ENCODE results near the gene DNAAF8.
"Not testable (repeated sequence)": the region's sequence is repeated elsewhere in the genome, so short reads cannot be mapped to it uniquely, and the experiment has no call there.

The DNAAF8 gene

DNA sequence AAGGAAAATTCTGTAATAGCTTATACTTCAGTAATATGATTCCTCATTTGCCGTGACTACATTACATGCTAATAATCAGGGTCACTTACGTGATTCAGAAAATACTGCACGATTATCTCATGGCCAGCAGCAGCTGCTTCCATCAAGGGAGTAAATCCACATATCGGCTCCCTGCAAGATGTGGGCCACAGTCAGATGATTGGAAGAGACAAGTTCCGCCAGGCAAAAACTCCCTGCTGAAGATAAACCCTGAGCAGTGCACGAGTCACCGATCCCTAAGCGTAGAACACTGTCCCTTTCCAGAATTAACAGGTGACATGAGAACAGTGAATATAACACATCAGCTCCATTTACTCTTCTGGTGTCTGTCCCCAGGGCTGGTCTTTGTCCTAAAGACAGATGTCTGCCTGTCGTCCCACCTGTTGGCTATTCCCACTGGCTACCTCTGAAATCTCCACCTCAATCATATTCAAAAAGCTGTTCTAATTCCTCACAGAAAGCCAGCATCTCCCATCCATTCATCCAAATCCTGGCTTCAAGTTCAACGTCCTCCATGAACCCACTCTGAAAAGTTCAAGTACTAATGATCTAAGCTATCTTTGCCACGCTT lies 9.6 kb upstream of the DNAAF8 start:
- no peak for DNase-seq

DNA sequence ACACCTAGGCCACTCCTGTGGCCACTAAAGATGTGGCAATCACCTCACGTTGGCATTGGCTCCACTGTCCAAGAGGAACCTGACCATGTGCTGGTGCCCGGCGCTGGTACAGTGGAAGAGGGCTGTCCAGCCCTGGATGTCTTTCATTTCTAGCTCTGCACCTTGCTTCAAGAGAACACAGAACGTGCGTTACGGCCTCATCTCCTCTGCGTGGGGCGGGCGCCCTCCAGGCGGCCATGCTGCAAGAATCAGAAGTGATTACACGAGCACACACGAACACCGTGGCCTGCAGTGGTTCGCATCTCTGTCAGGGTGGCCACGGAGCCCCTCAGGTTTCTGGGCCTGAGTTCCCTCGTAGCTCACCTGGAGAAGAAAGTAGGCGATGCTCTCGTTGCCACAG lies 7.7 kb upstream of the DNAAF8 start:
- DNase-seq = no peak

DNA sequence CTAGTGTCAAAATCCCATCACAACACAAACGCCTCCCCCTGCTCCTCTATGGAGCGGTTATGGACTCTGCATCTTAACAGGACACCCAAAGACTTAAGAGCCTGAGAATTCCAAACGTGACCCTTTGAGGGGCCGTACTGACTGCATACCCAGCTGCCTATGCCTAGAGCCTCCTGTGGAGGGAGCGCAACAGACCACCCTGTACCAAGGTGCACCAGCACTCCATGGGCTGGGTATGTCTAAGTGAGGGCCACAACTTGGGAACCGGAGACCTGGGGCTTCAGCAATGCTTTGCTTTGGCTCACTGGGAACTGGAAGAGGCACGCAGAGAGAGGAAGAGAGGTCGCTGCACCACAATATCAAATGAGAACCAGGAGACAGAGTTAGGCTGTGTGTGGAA lies 5.7 kb upstream of the DNAAF8 start:
- DNase-seq = no peak

DNA sequence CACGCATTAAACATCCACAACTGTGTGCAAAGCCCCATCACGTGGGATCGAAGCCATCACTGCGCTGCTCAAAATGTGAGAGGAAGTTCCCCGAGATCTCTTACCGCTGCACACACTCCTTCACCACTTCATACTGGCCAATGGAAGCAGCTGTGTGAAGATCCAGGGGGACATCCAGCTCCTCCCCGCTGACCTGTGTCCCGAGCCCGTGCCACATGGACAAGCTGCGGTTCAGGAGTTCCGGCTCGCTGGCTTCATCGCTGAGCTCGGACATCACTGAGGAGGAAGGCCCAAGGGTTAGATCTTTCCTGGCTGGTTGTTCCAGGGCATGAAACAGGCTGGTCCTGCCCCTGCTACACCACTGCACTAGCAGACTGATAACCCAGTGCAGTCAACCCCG lies 4.5 kb upstream of the DNAAF8 start:
- DNase-seq = no peak

DNA sequence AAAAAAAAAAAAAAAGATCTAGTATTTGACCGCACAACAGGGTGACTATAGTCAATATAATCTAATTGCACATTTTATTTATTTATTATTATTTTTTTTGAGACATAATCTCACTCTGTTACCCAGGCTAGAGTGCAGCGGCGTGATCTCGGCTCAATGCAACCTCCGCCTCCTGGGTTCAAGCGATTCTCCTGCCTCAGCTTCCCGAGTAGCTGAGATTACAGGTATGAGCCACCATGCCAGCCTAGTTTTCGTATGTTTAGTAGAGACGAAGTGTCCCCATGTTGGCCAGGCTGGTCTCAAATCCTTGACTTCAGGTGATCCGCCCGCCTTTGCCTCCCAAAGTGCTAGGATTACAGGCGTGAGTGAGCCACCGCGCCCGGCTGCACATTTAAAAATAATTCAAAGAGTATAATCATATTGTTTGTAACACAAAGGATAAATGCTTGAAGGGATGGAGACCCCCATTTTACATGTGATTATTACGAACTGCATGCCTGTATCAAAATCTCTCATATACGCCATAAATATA lies 1.1 kb upstream of the DNAAF8 start:
- peak; percentile 25 for DNase-seq

DNA sequence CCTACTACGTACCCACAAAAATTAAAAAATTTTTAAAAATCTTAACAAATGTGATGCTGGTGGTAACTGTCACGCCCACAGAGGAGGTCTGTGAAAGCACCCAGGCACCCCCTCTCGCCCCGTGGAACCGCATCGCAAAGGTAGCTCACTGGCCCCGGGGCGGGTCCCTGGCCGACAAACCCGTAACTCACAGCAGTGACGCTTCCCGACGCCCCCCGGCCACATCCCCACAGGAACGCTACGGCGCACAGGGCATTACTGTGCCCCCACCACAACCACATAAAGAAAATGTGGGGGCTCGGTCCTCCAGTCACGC lies 632 bp upstream of the DNAAF8 start:
- no peak for DNase-seq

DNA sequence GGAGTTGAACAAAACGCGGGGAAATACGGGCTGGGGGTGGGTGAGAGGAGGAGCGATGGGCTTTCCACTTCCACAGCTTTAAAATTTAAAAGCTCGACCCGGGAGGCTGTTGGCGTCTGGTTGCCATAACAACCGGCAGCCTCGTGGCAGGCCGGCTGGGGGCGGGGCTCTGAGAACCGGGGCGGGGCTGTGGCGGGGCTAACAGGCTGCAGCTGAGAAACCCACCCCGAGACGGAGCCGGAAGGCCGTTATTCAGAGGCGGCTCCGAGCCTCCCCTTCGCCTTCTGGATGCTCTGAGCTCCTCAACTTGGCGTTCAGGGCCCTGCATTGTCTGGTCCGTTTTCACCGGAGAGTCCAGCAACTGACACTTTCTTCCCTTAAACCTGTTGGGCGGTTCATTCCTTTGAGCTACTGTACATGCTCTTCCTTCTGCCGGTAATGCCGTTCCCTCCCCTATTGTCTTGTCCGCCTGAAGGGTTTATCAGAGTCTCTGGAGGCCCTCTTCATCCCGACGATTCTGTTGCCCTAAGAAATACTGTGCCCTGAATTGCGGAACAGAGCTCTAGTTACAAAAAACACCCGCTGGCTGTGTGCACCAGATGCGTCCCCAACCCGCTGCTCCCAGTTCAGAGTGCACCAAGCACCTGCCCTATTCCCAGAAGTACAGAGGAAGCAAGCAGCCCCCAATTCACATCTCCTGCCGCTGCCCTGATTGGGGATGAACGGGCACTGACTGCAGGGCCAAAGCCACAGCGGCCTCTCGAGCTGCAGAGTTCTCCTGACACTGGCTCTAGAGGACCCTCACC lies 596 bp downstream of the DNAAF8 start:
- DNase-seq = peak; percentile 93

DNA sequence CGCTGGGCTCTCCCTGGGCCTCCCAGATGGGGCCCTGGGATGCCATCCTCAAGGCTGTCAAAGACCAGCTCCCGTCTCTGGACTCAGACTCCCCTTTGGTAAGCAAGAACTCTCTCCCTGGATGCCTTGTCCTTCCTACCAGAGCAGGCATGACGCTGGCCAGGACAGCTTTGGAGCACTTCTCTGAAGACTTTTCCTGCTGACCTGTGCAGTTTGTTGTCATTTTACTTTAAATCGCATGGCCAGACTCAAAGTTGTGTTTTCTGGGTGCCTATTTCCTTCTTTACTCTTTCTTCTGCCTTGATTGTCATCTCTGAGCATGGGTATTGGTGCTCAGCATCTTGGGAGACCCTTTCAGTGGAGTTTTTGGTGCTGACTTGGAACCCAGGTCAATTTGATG lies 2.2 kb downstream of the DNAAF8 start:
- no peak for DNase-seq

DNA sequence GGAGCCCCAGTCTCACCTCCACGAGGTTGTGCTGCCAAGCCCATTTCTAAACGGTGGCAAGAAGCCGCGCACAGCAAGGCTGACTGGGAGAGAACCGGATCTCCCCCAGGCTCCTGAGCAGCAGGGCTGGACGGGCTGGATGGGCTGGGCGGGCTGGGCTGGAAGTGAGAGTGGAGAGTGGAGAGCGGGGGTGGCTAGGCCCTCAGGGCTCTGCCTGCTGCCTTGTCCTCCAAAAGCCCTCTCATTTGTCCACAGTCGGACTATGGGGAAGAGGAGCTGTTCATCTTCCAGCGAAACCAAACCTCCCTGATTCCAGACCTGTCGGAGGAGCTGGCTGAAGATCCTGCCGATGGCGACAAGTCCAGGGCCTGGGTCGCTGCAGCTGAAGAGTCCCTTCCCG lies 3.2 kb downstream of the DNAAF8 start:
- DNase-seq = no peak

DNA sequence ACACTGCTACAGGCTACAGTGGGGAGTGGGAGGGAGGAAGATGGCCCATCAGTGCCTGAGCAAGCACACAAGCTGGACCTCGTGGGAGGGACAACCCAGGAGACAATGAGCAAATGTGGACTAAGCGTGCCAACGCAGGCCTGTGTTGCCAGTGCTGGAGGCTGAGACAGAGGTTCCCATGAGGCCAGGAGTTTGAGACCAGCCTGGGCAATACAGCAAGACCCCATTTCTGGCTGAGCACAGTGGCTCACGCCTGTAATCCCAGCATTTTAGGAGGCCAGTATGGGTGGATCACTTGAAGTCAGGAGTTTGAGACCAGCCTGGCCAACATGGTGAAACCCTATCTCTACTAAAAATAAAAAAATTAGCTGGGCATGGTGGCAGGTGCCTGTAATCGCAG lies 4.0 kb downstream of the DNAAF8 start:
- DNase-seq = not testable (repeated sequence)

DNA sequence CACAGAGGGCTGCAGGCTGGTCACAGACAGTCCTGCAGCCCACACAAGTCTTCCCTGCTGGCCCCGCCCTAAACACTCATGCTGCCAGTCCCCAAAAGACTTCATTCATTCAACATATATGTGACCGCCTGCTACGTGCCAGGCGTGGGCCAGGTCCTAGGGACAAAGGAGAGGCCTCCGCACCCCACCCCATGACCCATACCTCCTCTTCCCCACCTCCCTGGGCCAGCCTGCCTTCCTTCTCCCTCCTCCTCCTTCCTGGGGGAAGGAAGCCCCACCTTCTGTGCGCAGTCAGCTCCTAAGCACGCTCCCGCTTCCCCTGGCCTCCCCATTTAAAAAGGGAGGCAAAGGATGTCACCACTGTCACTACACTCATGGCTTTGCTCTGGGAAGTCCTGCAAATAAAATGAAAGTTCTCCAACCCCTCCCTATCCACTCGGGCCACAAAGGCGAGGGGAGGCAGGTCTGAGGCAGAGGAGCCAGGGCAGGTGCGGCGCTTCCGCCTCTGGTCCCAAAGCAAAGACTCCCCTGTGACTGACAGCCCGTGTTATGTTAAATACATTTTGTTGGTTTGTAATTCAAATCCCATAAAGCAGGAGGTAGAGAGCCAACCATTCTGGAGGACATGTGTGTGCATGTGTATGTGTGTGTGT lies 9.0 kb downstream of the DNAAF8 start:
- peak; percentile 50 for DNase-seq

DNA sequence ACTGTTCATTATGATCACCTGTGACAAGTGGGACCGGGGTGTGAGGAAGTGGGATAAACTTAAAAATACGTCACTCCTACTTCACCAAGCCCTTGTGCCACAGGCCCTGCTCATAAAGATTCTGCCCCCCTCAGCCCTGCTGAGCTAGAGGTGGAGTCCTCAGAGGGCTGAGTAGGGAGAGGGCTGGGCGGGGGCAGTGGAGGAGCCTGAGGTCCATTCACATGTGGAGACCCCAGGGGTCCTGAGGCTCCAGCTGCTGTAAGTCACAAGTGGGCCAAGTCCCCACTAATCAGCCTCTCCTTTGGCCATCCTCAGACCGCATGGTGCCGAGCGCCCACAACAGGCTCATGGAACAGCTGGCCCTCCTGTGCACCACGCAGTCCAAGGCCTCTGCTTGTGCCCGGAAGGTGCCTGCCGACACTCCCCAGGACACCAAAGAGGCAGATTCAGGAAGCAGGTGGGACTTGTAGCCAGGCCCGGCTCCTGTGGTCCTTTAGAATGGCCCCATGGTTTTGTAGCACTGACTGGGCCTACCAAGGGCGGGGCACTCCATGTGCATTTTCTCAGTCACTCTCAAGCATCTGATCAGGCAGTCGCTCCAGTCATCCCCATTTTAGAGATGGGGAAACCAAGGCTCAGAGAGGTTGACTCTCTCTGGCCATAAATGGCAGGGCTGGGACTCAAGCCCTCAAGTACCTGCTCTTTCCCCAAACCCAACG lies 10.4 kb downstream of the DNAAF8 start:
- DNase-seq = peak; percentile 37

DNA sequence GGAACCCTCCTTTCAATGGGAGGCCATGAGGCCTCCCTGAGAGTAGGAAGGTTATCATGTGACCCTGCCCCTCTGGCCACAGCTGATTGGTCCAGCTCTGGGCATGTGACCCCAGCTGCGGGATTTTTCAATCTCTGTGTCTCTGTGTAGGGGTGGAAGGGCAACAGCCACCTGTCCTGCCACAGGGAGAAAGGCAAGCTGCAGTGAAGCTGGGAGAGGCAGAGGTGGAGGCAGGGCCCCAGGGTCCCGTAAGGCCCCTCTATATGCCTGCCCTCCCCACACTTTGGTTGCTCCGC lies 10.9 kb downstream of the DNAAF8 start:
- DNase-seq = no peak

DNA sequence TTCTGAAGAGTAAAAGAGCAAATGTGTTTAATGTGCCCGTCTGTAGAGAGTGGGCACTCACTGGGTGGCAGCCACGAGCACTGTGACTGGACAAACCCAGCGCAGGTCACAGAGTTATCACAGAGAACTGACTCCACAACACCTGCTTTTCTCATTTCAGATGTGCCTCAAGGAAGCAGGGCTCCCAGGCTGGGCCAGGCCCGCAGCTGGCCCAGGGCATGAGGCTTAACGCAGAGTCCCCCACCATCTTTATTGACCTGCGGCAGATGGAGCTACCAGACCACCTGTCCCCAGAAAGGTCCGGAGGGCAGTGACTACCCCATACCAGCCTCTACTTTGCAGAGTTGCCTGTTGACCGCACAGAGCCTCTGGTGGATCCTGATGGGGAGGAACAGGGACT lies 11.9 kb downstream of the DNAAF8 start:
- DNase-seq = no peak

DNA sequence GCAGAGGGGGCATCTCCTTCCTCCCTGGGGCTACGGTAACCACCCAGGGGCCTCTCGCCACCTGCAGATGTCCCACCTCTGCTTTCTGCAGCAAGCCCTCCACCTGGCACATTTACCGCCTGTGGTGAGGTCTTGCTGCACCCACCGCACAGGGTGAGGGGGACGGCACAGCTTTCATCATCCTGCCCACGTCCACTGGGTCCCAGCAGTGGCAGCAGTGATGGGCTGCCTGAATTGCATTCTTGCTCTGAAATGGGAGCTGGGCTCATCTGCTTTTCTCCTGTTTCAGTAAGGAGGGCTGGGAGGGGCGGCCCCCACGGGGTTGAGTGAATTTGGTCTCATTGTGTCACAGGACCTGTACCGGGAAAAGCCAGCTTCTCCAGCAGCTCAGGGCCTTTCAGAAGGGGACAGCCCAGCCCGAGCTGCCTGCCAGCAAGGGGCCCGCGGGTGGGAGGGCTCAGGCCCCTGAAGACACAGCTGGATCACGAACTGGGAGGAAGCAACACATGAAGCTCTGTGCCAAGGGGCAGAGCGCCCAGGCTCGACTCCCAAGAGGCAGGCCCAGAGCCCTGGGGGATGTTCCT lies 12.7 kb downstream of the DNAAF8 start:
- peak; percentile 56 for DNase-seq

DNA sequence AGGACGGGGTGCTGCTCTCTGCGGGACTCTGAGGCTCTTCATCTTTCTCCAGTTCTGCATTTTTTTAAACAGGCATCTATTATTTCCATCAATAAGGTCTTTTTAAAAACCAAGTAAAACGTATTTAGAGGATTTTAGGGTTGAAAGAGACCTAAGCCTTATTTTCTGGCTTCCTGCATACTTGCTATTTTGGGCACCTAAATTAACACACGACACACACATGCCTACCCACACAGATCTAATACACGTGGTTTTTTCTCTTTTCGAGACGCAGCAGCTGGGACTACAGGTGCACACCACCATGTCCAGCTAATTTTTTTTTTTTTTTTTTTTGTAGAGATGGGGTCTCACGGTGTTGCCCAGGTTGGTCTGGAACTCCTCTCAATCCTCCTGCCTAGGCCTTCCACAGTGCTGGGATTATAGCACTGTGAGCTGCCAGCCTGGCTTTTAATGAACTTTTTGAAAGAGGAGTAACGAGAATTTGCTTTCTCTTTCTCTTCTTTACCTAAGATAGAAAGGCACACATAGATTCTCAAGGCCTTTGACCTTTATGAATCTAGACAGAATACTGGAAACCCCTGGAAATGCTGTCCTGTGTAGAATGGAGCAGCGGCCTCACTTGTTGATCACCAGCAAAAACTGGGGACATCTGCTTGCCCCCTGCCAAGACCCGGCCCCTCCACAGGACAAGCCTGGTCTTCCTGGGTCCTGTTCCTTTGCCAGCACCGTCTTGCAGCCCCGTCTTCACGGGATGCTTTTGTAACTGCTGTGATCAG lies 13.8 kb downstream of the DNAAF8 start:
- DNase-seq = no peak

DNA sequence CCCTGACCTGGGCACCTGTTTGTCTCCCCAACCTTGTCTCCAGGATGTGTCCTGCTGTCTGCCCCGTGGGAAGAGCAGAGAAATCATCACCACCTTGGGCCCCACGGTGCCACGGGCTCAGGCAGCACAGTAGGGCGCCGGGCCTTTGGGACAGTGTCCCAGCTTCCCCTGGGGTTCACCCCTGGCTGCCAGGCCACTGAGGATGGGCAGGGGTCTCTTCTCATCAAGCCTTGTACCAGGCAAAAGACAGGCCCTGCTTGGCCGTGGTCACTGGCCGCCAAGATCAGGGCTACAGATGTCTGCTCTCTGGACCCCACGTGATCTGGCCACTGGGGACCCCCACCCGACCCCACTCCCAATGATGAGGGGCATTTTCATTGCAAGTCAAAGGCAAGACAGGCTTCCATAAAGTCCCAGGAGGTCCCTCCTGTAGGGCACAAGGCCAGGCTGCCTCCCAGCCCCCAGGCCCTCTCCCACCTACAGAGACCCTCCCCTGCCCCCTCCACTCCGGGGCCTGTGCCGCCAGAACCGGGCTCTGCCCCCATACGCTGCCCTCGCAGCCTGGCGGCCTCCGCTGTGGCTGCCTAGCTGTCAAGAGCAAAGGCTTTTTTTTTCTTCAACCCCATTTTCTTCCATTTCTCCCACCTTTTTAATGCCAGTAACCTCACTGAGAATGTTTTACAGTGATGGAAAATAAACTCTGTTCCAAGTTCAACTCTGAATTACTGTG lies 14.5 kb downstream of the DNAAF8 start:
- no peak for DNase-seq

DNA sequence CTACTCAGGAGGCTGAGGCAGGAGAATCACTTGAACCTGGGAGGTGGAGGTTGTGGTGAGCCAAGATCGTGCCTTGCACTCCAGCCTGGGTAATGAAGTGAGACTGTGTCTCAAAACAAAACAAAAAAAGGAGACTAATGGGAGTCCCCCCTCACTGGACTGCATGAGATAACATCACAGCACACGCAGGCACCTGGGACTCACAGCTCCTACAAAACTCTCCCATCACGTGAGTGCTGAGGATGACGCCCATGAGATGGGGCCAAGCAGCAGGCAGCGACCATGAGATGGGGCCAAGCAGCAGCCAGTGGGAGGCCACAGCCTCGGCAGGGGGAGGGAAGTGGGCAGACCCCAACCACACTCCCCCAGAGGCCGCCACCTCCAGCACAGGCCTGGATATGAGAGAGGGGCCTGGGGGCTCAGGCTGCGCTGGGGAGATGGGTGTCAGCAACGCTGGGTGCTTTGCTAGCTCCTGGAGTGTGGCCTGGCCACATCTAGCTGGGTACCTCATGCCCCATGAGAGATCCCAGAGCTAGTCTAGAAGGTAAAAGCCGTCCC lies 15.4 kb downstream of the DNAAF8 start:
- no peak for DNase-seq

DNA sequence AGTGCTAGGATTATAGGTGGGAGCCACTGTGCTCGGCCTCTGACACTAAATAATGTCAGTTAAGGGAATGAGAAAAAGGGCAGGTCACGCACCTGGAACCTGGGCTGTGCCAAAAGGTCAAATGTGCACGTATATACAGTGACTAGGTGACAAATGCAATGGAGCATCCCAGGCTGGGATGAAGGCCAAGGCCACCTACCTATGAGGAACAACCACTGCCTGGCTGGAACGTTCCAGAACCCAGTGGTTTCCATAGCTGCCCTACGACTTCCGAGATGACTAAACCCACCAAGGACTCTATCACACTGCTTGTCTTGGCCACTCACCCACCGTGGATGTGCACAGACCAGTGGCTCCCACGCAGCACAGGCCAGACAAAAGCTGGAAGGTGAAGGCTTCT lies 16.6 kb downstream of the DNAAF8 start:
- no peak for DNase-seq

DNA sequence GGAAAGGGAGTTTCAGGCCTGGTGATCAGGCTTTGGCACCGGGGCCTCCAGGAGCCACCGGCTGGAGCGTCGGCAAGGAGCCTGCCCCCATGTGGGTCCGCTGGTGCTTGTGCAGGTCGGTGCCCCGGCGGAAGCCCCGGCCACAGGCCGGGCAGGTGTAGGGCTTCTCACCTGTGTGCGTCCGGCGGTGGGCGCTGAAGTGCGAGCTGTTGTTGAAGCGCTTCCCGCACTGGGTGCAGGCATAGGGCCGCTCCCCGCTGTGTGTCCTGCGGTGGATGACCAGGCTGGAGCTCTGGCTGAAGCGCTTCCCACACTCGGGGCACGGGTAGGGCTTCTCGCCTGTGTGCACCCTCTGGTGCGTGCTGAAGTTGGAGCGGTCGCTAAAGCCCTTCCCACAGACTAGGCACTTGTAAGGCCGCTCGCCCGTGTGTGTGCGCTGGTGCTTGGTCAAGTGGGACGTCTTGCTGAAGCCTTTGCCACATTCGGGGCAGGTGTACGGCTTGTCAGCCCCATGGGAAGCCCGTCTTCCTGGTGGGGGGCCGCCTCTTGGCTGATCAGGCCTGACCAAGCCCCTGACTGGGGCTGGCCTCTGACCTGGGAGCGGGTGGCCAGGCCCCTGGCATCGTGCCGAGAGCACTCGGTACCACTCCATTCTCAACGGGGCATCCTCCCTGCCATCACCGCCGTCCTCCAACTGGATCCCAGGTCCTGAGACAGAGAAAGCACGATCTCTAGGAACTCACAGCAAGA lies 18.2 kb downstream of the DNAAF8 start:
- no peak for DNase-seq

DNA sequence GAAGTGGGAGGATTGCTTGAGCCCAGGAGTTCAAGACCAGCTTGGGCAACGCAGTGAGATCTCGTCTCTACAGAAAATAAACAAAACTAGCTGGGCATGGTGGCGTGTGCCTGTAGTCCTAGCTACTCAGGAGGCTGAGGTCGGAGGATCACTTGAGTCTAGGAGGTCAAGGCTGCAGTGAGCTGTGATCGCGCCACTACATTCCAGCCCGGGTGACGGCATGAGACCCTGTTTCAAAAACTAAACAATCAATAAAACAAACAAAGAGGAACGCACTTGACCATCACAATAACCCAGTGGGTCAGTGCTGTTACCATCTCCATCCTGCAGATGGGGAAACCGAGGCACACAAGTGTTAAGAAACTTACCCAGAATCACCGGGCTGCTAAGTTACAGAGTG lies 18.9 kb downstream of the DNAAF8 start:
- DNase-seq = no peak
